GM18909 (cell line): ENCODE measurements around the gene WWC2.
"Not testable (repeated sequence)": the region's sequence is repeated elsewhere in the genome, so short reads cannot be mapped to it uniquely, and the experiment has no call there.

Source experiments
- ATAC-seq: cut with Tn5 transposase; IDR thresholded peaks from one replicate; pipeline ENCODE4 v1.9.1; 2021; ENCODE audit warnings: mild to moderate bottlenecking; ENCODE audit not compliant: unreplicated experiment, poor library complexity

Gene WWC2

DNA sequence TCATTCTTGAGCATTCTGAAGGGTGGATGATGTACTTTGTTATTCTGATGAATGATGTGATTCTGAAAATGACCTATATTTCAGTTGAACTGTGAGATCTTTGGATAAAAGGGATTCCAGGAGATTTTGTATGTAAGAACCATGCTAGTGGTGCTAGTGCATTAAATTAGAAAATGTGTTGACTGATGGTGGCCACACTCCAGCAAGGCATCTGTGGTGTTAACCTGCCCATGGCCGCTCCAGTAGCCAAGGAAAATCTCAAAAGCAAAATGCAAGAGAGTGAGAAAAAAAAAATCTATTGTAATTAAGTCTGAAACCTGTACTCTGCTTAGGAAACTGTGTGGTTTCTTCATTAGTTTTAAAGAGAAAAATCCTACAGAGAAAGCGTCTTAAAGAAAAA is 93.5 kb downstream of the WWC2 start:
- ATAC-seq, result no peak

DNA sequence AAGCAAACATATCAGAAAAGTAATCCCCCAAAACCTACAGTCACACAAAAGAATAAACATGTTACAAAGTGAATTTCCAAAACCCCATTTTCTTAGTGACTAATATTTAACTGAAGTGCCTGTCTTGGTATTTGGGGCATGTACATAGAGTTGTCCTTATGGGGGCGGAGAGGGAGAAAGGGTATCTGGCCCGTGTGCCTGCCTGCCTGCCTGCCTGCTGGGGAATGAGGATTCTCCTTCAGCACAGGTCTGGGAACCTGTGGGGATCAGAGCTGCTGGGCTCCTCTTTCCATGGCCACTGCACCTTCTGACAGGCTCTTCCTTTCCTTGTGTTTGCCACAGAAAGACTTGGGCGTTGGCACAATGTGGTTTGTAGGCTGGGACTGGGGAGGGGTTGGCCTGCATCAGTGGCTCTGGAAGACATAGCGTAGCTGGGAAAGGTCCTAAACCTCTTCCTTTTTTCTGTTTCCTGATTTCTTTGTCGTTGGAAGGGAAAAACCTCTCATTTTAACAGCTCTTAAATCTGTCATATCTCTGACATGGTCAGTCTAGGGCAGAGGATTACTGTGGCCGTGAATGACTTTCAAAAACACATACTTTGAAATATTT is 94.8 kb downstream of the WWC2 start:
- ATAC-seq, result not testable (repeated sequence)

DNA sequence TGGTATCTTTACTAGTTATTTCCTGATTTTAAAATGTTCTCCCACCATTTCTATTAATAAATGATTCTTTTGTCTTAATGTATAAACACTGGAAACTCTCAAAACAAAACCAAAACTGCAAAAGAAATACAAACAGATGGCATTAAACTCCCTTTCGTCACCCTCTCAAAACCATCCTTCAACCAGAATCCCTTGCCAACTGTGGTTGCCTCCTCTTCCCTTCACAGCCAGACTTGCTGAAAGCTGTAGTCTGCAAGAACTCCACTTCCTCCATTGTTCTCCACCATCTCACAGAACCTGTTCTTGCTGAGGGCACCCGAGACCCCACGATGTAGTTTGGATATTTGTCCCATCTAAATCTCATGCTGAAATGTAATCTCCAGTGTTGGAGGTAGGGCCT is 96.5 kb downstream of the WWC2 start:
- no peak for ATAC-seq

DNA sequence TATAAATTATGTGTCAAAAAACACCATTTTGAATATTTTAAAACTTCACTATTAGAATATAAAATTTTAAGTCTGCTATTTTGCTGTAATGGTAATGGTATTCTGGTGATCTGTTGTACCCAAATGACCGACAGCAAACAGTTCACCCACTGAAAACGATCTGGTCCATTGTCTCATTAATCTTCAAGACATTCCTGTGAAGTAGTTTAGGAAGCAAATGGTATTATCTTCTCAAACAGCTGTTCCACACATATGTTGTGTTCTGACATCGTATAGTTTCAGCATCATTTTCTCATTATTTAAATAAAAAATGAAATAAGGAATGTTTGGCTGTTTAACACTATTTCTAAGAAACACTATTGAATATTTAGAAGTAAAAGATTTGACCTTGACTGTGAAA is 98.1 kb downstream of the WWC2 start:
- no peak for ATAC-seq

DNA sequence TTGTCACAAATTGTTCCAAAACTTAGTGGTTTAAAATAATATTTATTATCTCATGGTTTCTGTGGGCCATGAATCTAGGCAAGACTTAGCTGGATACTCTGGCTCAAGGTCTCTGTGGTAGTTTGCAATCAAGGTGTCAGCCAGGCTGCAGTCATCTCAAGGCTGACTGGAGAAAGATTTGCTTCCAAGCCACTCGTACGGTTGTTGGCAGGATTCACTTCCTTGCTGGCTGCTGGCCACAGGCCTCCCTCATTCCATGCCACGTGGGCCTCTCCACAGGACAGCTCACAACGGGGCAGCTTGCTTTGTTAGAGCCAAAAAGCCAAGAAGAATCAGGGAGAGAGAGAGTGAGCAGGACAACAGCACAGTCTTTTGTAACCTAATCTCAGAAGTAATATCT is 101.4 kb downstream of the WWC2 start:
- no peak for ATAC-seq

DNA sequence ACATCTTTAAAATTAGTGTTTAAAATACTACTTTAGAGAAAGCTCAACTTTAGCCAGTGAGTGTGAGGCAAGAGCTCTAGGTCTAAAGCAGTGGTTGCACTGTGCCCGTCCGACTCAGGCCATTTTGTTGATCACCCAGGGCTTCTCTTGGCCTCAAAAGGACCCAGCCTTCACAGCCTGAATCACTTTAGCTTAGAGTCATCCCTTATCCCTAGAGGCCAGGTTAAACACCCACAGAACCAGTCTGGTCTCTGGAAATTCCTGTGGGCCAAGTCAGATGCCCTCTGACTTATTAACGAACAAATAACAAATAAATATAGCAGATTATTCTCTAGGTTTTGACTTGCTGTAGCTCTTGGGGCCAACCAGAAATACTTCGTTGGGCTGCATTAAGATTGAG is 102.3 kb downstream of the WWC2 start:
- ATAC-seq, result no peak

DNA sequence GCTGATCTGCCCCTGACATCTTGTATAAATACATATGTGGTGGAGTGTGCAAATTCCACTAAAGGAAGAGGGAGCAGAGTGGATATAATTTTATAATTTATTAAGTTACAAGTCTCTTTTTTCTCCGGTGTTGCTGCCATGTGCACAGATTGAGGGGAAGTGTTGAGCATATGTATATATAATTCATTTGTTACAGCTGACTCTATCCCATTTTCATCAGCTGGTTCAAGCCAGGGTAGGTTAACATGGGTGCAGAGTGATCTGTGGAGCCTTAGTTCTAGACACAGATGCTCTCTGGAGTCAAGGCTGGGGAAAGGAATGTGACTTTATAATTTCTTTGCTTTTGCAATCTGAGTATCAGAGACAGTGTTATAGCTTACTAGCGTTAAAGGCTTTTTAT is 103.5 kb downstream of the WWC2 start:
- ATAC-seq, result no peak

DNA sequence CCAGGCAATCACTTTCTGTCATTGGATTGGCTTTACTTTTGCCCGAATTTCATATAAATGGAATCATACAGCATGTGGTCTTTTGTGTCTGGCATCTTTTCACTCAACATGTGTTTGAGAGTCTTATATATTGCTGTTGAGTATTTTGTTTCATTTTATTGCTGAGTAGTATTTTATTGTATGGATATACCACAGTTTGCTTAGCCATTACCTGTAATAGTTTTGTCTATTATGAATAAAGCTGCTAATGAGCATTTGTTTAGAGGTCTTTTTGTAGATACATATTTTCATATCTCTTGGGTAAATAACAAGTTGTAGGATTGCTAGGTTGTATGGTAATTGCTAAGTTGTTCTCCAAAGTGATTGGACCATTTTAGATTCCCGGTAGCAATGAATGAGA is 105.7 kb downstream of the WWC2 start:
- ATAC-seq, result no peak

DNA sequence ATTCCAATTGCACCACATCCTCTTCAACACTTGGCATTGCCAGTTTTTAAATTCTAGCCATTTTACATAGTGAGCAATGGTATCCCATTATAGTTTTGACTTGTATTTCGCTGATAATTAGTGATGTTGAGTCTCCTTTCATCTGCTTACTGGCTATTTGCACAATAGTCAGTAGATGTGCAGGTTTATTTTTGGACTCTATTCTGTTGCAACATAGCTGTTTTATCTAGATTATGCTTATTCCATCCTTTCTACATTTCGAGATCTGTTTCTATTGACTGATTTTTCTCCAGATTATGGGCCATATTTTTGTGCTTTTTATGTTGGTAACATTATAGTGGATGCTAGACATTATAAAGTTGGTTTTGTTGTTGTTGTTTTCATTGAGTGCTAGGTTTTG is 106.1 kb downstream of the WWC2 start:
- no peak for ATAC-seq

DNA sequence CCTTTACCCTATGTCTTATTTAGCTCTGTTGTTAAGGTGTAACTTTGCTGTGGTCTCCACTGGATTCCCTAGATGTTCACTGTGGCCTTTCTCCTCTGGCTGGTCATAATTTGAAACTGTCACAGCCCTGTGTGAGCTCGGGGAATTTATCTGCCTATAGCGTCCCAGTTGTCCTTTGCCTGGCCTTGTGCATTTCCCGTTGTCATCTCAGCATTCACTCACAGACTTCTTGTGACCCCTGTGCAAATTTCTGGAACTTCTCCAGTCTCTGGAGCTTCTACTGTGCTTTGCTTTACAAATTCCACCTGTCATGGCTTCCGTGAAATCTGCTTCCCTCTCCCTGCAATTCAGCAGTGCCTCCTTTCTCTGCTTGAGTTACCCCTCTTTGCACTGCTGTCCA is 106.7 kb downstream of the WWC2 start:
- ATAC-seq, result no peak

DNA sequence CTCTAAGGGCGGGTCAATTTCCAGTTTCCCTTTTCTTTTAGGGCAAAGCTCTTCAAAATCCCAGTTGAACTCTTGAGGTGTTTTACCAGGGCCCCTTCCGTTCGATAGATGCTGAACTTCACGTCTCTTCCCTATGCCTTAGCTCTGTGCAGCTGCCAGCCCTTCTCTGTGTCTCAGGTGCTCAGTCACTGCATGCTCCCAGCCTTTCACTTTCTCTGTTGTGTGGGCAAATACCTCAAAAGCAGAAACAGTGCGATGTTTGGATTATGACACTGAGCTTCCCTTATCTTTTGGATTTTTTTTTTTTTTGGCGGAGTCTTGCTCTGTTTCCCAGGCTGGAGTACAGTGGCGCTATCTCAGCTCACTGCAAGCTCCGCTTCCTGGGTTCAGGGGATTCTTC is 112.5 kb downstream of the WWC2 start:
- ATAC-seq, result no peak

DNA sequence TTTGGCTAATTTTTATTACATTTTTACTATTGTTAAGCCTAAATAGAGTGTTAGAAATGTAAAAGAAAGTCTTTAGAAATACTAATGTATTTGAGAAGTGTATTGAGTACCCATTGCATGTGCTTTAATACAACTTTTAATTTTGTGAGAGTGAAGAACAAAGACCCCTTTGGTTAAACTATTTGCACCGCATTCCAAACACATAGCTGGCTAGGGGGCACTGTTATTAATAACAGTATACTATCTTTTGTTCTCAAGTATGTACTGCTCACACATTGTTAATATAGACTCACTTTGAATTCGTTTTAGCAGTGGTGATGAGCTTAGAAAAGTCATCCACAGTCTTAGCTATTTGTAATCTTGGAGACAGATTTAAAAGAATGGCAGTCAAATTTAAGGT is 114.9 kb downstream of the WWC2 start:
- ATAC-seq, result no peak

DNA sequence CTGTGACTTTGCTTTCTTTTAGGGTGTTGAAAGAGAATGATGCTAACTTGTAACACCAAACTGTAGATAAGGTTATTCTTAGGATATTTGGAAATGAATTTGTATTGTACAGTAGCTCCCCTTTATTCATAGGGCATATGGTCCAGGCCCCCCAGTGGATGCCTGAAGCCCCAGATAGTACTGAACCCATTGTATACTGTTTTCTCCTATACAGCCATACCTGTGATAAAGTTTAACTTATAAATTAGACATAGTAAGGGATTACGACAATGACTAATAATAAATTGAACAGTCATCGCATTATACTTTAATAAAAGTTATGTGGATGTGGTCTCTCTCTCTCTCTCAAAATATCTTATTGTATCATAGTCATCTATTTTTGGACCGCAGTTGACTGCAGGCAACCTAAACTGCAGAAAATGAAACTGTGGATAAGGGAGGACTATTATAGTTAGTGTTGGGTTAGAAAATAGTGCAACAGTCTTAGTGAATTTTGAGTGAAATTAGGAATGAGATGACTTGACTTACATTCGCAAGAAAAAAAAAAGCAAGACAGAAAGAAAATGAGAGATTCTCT is 115.9 kb downstream of the WWC2 start:
- ATAC-seq, result no peak

DNA sequence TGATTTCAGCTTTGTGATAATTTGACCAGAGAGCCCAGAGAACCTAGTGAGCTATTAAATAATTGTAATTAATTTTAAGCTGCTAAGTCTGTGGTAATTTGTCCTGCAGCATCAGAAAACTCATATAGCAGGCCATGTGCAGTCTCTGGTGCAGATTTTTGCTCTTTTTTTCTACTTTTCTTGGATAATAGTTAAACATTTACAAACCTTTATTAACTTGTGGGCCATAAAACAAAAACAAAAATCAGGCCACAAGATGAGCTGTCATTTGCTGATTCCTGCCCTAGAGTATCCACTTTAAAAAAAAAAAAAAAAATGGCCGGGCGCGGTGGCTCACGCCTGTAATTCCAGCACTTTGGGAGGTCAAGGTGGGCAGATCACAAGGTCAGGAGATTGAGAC is 121.2 kb downstream of the WWC2 start:
- no peak for ATAC-seq

DNA sequence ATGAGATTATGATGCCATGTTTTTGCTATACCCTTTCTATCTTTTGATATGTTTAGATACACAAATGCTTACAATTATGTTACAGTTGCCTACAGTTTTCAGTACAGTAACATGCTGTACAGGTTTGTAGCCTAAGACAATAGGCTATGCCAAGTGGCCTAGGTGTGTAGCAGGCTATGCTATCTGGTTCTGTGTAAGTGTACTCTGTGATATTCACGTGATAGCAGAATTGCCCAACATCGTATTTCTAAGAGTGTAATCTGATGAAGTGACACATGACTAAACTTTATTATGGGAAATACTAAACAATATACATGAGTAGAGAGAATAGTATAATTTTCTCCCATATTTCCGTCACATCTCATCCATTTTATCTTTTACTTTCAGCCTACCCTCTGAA is 124.0 kb downstream of the WWC2 start:
- ATAC-seq, result no peak

DNA sequence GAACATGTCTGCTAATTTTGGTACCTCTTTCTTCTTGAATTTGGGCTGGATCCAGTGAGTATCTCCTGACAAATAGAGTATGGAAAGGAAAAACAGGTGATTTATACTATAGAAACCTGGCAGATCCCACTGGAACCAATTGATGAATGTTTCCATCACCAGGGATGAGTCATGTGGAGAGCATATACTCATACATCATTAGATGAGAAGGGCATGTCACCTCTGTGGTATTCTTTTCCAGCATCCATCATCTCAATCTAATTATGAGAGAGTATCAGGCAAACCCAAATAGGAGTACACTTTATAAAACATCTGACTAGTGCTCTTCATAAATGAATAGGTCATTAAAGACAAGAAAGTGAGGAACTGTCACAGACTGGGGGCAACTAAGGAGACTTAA is 130.3 kb downstream of the WWC2 start:
- ATAC-seq, result no peak

DNA sequence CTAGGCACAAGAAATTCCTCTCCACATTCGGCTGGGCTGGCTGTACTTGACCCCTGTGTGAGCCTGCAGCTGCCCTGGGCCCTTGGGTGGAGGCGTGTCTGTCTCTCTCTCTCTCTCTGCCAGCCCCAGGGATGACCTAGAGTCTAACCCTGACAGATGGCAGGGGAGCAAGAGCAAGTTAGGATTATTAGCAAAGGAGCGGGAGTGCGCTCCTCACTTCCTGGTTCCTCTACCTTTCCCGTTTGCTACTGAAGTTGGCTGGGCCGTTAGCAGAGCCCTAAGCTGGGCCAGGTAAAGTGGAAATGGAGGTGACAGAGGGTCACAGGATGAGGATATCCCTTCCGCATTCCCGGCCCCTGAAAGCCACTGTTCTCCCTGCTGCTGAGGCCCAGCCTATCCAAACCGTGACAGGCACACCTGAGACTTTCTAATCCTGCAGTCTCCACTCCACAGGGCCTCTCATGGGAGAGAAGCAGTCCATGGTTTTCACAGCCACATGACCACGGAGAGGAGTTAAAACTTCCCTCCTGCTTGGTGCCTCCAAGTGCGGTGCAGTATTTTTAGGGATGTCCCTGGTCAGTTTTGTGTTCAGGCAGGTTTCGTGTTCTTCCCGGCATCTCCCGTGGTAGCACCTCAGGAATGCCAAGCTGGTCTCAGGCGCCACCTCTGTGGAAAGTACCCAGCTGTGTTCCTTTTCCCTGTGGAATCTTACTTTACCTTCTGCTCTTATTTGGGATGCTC is 141.7 kb downstream of the WWC2 start:
- ATAC-seq, result no peak

DNA sequence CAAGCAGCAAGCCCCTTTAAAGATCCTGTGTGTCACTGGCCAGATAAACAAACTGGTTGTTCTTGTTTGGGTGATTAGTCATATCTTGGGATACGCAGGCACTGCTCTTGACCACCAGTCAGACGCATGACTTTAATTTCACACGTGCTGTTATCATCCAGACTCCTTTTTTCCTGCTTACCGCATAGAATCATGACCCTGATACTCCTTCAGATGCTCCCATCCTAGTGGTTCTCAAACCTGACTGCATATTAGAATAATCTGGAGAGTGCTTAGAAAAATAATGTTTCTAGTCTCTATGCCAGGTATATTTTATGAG is 142.2 kb downstream of the WWC2 start:
- ATAC-seq, result no peak

DNA sequence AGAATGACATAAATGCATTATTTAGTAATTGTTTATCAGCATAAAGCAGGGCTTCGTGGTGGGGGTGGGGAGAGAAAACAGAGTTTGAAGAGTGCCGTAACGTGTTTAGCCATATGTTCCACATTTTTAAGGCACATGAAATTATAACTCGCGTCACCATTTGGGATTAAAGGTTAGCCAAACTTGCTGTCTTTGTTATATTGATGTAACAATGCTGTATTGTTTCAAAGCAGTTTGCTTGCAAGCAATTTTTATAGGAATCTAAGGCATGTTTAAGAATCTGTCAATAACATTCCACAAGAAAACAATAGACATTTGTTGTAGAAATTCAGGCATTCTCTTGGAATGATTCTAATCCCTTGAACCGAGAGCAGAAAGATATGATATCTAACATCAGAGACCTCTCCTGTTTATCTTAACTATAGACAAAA is 142.7 kb downstream of the WWC2 start:
- ATAC-seq, result no peak

DNA sequence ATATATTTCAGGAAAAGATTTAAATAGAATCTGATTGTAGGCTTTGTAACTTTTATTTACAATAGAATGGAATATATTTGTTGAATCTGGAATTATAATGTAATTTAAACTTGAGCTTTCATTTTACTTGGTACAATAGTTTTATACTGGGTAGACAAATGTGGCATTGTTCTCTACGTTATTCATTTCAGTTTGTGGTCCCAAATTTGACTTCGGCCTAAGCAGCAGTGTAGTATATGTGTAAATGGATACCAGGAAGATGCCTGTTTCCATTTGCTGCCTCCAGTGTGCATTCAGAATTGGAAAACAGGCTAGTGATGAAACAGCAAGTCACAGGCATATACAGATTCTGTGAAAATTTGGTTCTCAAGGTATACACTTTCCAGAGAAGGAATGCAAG is 143.2 kb downstream of the WWC2 start:
- ATAC-seq, result no peak

DNA sequence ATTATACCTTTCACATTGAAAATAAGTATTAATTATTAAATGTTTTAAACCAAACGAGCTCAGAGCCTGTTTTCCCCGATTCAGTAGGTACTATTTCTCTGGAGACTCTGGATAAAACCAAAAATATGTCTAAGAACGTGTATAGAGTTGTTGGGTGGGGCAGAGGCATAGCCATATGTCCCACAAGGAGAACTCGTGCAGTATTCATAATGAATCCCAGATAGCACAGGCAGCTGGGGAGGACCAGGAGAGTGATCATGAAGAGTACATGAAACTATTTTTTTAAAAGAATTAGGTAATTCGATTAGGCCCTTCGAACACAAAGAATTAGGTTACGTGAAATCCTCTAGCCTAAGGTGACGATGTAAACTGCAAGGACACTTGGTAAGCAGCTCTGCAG is 145.0 kb downstream of the WWC2 start:
- ATAC-seq, result no peak

DNA sequence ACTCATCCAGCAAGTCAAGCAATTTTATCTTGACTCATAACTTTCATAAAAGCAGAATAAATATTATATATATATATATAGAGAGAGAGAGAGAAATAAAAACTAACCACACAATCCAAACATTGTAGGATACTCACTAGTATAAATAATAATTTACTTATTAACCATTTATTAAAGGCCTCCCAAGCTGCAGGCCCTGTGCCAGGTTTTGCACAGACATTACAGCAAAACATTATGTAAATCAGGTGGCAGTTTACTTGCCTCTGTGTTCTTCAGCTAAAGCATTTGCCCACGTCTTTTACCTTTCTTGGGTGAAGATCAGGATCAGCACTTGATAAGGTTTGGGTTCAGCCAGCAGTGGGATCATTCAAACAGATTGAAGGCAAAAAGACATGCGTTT is 145.4 kb downstream of the WWC2 start:
- ATAC-seq, result no peak
